GM12892 (cell line): ENCODE measurements around the gene CHRDL2.

ENCODE experiments used
- POLR2A ChIP-seq: IDR thresholded peaks from 2 replicates; pipeline ENCODE4 v1.6.1; 2011; ENCODE audit warnings: low read depth, low read length, control low read depth
- POLR2AphosphoS5 ChIP-seq: IDR thresholded peaks from 2 replicates; pipeline ENCODE4 v1.6.1; 2011; ENCODE audit warnings: low read depth, low read length, control low read depth

- TF ChIP-seq POLR2AphosphoS5 = no peak
- no peak for TF ChIP-seq POLR2A
Observed at GRCh38 chr11:74696939-74697675, 34.1 kb downstream of the CHRDL2 start.
